OCI-LY3 (cell line): ENCODE measurements around the gene FBXO45.

Experiments used
- CTCF ChIP-seq: fragments of 200-600, 300-600 bp; sonication (generic); IDR thresholded peaks from 2 replicates; pipeline ENCODE4 v1.5.1; 2014; ENCODE audit warnings: antibody characterized with exemption, low read length, low read depth
- EZH2phosphoT487 ChIP-seq: fragments of 200-600 bp; shearing (Covaris generic); IDR thresholded peaks from 2 replicates; pipeline ENCODE4 v1.6.1; 2018; ENCODE audit warnings: antibody characterized with exemption, mixed run types, low read depth

DNA sequence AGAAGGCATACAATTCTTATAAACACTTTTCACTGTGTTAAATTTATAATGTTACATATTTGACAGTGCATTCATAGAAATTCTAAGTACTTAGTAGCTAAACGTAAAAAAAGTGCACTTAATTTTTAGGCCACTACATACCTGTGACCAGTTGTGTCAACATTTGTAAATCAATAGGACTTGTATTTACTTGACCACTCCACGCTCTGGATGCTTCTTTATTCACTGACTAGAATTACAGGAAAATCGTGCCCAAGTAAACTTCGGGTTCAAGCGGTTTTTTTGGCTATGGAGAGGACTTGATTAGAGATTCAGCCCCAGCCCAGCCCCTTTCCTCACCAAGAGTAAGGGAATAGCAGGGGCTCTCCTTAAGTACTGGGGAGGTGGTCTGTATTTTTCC lies 21.9 kb upstream of the FBXO45 start:
- TF ChIP-seq CTCF (no peak), EZH2phosphoT487 (no peak)
